HG02763 (cell line): ENCODE measurements around the gene HRCT1.
"Not testable (repeated sequence)": the region's sequence is repeated elsewhere in the genome, so short reads cannot be mapped to it uniquely, and the experiment has no call there.

Experiments used
- ATAC-seq: cut with Tn5 transposase; IDR thresholded peaks from one replicate; pipeline ENCODE4 v1.9.1; 2021; ENCODE audit warnings: mild to moderate bottlenecking, moderate library complexity; ENCODE audit not compliant: unreplicated experiment

Gene HRCT1

DNA sequence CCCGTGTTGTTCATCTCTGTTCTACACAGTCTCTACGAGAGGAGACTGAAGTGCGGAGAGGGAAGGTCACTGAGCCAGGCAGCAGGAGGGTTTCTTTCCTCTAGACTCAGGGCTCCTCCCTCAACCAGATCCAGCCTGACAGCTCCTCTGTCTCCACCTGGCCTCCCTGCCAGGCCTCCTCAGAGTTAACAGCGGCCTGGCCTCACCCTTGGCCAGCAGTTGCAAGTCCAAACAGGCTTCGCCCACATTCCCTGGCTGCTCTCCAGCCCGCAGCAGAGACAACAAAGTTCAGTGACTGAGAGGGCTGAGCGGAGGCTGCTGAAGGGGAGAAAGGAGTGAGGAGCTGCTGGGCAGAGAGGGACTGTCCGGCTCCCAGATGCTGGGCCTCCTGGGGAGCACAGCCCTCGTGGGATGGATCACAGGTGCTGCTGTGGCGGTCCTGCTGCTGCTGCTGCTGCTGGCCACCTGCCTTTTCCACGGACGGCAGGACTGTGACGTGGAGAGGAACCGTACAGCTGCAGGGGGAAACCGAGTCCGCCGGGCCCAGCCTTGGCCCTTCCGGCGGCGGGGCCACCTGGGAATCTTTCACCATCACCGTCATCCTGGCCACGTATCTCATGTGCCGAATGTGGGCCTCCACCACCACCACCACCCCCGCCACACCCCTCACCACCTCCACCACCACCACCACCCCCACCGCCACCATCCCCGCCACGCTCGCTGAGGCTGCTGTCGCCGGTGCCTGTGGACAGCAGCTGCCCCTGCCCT is at the start of gene HRCT1:
HRCT1 (plus strand) TSS at position 291 of the 768 bp plus-strand sequence; CDS start at position 377, 86 bp downstream.
- ATAC-seq = no peak

DNA sequence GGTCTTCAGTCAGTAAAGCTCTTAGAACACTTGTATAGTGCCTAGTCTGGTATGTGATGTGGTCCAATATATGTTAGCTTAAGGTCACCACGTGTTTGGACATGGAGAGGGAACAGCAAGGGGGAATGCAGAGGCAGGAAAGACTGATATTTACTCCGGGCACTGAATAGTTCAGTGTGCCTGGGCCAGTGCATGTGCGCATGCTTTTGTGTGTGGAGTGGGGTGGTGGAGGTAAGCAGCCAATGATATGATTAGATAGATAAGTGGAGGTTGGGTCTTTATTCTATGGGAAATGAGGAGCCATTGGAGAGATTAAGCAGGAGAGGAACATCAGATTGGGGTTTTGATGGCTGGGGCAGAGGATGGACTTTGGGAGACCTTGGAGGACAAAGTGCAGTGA is 49.8 kb upstream of the HRCT1 start:
- no peak for ATAC-seq

DNA sequence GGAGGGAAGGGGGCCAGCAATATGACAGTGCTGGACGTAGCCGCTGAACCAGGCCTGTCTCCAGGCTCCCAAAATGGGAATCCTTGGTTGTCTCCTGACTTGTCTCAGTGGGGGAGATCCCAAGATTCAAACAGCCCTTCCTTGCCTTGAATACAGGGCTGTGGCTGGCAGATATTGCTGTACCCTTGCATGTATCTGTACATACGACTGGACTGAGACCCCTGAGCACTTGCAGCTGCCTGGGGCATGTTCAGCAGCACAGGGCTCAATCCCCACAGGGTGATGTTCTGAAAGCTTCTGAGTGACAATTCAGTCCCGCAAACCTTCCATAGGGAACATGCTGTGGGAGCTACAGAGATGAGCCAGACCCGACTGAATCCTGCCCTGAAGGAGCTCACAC is 49.1 kb upstream of the HRCT1 start:
- ATAC-seq = no peak

DNA sequence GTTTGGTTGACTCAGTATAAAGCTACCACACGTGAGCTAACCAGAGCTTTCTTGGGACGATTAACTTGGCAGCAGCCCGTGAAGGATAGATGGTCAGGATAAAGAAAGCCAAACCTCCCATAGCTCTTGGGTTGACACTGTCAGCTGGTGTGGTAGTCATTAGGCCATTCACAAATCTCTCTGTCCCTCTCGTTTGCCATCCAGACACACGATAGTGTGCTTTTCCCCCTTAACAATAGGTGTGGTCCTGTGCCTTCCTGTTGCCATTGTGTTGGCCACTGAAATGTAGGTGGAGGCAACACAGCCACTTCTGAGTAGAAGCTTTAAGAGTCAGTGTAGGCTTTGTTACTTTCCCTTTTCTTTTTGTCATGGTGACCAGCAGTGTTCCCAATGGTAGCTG is 47.5 kb upstream of the HRCT1 start:
- ATAC-seq = no peak

DNA sequence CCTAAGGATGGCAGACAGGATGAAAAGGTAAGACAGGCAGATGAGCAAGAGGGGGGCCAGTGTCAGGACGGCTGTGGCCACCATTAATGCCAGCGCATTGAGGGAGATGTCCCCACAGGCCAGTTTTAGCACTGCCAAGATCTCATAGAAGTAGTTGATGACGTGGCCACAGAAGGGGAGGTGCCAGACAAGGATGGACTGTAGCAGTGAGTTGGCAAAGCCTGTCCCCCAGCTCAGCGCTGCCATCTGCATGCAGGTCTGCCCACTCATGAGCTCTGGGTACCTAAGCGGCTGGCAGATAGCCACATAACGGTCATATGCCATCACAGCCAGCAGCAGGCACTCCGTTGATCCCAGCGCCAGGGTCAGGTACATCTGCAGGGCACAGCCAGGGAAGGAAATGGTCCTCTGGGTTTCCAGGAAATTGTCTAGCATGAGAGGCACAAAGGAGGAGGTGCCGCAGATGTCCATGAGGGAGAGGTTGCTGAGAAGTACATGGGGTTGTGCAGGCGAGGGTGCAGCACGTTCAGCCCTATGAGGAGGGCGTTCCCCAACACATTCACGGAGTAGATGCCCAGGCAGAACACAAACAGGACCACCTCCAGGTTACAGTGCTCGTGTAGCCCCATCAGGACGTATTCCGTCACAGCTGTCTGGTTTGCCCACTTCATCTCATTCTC is 46.6 kb upstream of the HRCT1 start:
- ATAC-seq = no peak

DNA sequence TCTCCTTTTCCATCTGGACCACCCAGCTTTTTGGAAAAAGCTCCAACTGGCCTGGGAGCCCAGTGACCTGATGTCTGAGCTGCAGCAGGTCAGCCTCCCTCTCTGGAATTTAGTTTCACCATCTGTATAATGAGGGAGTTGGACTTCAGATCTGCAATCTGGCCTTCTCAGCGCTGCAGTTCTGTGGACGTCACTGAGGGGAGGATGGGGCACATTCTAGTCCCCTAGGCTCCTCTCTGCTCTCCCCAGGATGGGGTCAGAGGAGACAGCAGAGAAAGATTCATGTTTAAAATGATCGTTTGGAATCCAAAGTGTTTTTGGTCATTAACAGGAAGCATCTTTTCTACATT is 46.0 kb upstream of the HRCT1 start:
- ATAC-seq = no peak

DNA sequence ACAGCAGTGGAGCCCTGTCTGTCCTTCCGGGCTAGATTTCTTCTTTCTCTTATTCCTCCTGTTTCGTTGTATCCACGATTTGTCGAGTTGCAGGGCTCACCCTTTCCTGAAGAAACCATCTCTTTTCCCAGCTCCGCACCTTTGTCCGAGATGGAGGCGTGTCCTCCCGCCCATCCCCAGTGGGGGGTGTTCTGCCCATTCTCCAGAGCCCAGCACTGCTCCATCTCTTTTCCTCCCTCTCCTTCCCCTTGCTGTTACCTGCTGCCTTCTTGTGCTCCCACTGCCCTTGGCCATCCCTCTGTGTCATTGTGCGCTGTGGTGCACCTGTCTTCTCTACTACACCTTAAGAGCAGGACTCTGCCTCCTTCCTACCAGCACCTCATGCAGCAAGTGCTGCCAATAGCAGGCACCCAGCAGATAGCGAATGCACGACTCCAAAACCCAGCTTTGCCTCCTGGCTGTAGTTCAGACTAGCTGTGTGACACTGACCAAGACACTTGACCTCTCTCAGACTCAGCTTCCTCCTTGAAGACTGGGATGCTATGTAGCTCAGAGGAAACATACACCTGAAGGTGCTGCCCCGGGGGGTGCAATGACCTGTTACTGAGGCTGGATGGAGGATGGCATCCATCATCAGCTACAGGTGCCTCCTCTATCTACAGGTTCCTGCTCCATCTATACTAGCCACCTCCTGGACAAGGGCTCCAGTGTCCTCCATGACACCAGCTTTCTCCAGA is 44.7 kb upstream of the HRCT1 start:
- no peak for ATAC-seq

DNA sequence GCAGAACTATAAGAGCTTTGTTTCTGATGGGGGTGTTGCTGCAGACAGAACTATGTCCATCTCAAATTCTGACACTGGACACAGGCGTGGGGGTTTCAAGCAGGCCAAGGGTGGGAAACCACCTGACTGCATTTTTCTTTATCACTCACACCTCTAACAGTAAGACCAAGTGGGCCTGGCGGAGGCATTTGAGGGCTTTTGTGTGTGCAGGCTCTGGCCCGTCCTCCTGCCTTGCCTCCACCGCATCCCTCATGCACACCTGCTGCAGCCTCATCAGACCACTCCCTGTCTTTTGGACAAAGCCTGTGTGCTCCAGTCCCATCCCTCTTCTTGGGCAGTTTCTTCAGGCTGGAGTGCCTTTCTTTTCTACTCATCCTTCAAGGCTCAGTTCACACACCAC is 43.7 kb upstream of the HRCT1 start:
- no peak for ATAC-seq

DNA sequence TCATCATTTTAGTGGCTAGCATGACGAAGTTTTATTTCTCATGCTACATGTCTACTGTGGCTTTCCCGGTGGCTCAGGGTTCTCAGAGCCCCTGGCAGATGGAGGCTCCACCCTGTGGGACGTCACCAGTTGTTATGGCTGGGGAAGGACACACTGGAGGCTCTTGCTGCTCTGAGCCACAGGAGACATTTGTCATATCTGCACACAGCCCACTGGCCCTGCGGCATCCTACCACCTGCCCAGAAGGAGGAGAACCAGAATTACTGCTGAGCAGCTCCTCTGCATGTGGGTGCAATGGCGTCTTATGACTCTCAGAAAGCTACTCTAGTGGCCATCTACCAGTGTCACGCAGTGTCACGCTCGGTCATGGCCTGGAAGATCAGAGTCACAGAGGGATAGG is 42.4 kb upstream of the HRCT1 start:
- no peak for ATAC-seq

DNA sequence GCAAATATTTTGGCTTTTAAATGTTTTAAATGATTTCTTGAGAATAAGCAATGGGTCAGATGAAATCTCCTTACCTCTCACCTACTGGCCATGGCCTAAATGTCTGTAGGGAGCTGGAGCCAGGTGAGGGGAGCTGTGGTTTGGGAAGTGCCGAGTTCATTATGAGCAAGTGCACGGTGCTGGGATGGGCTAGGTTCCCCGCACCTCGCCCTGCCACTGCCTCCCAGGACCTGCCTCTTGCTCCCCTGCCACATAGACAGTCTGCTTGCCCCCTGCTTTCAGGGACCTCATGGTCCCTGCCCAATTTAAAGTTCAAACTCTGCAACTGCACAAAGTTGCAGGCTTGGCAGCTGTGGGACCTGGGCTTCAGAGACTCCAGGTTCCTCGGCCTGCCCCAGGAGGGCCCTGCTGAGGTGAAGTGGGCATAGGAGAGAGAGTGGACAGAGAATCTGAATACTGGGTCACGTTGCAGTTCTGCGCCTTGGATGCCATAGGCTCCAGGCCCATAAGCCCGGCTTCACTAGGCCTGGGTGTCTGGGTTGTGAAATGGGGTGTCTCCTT is 41.2 kb upstream of the HRCT1 start:
- no peak for ATAC-seq

DNA sequence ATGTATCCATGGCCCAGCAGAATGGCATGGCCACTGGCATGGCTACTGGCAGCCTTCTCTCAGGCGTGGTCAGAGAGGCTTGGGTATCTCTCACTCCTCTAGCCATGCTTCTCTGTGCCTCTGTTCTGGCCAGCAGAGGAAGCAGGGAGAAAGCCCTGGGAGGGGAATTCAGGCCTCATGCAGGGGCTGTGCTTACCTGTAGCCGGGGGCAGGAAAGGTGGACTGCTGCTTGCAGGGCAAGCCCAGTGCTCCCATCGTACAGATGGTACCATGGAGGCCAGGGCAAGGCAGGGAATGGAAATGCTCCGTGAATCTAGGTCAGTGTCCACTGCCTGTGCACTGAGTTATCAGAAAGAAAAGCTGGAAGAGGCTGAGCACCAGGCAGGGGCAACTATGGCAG is 38.5 kb upstream of the HRCT1 start:
- no peak for ATAC-seq

DNA sequence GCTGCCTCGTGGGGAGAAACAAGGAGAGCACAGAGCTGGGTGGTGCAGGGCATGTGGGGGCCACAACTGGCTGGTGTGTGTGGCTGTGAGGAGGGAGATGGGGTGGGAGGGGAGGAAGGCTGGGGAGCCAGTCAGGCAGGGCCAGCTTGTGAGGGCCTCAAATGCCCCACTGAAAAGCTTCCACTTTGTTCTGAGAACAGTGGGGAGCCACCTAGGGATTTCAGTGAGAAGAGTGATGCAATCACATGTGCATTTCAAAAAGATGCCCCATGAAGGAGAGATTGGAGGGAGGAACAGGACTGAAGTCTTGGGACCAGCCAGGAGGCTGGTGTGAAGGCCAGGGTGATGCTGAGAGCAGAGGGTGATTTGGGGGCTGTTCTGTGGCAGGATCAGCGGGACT is 37.1 kb upstream of the HRCT1 start:
- no peak for ATAC-seq

DNA sequence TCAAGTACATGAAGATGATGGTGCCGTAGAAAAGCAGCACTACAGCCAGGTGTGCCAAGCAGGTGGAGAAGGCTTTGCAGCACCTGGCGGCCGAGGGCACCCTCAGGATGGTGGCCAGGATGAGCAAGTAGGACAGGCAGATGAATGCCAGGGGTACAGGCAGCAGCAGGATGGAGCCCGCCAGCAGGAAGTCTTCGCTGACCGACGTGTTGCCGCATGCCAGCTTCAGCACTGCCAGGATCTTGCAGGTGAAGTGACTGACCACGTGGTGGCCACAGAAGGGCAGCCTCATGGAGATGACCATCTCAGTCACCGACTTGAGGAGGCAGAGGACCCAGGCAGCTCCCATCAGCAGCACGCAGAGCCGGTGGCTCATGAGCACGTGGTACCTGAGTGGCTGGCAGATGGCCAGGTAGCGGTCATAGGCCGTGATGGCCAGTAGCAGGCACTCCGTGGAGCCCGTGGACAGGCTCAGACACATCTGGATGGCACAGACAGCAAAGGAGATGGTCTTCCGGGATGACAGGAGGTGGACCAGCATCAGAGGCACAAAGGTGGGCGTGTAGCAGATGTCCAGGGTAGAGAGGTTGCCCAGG is 36.3 kb upstream of the HRCT1 start:
- no peak for ATAC-seq

DNA sequence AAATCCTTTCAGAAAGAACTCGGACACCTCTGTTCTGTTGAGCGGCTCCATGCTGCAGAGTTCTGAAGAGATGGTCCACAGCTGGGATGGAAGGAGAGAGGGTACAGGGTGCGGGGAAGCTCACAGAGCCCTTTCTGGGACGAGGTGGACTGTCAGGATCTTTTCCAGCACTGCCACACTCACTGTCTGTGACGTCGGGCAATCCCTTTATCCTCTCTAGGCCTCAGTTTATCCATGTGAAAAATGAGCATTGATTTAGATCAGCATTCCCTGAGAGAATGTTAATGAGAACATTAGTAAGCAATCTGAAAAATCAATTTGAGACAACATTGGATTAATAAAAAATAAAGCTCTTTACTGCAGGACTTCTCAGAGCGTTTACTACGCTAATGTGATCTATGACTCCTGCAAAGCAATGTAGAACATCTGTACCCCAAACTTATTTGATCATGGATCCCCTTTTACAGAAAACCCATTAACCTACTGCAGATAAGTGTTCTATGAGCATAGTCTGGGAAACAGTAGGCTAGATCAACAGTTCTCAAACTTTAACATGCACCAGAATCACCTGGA is 35.6 kb upstream of the HRCT1 start, which contains the start of gene OR13J1:
OR13J1 (minus strand) TSS at position 51 of the 573 bp plus-strand sequence; CDS start at position 51, 0 bp downstream.
- no peak for ATAC-seq

DNA sequence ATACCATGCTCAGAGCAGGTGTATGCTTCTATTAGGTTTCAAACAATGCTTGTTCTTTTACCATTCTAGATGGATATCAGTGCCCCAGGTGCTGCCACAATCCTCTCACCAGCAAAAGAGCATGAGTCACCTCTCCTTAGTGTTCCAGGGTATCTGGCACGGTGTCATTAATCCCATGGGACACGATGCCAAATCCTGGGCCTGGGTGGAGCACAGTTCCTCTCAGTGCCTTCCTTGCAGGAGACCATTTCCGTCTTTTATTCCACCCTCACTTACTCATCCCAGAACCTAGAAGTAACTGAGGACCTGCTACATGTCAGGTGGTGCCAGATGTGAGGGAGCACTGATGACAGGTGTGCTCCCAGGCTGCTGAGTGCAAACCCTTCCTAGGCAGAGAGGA is 34.5 kb upstream of the HRCT1 start:
- no peak for ATAC-seq

DNA sequence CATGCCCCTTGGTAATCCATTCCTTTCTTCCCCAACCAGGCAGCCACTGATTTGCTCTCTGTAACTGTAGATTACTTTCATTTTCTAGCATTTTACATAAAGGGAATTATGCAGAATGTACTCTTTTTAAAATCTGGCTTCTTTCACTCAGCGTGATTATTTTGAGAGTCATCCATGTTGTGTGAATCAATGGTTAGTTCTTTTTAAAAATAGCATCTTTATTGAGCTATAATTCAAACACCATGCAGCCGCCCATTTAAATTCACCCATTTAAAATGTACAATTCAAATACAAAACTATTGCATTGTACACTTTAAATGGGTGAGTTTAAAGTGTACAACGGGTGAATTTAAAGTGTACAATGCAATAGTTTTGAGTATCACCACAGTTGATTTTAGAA is 33.5 kb upstream of the HRCT1 start:
- no peak for ATAC-seq

DNA sequence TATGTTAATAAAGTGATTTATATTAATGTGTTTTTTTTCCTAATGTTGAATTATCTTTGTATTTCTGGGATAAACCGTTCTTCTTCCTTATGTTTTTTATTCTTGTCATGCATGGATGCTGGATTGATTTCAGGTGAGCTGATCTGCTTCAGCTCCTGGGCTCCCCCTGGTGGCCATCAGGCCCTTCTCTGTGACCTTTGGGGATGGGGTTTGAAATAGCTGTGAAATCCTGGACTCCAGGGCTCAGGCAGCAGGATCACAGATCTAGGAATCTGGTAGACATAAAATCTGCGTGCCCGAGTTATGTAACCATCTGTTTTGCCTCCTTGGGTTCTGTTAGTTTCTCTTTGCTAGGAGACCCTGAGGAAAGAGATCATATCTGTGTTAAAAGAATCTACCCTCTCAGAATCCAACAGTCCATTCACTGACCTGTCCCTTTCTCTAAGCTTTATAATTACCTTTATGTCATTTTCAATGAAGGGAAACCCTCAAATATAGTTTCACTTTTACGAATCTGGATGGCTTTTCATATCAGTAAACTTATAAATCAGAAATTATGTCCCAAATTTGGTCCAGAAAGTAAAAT is 23.6 kb upstream of the HRCT1 start:
- ATAC-seq = no peak

DNA sequence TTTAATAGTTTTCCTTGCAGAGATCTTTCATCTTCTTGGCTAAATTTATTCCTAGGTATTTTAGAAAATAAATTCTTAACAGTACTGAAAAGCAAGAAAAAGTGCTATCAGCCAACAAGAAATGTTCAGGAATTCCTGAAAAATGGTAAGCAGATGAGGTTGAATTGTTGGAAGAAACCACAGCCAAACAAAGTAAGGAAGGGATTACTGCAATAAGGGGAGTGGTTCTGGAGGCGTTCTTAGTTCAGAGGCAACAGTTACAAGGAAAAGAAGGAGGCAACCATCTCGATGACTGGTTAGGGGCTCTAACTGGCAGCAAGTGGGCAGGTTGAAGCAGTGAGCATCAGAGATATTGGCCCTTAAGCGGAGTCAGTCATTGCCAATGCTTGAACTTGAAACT is 23.0 kb upstream of the HRCT1 start:
- ATAC-seq = no peak

DNA sequence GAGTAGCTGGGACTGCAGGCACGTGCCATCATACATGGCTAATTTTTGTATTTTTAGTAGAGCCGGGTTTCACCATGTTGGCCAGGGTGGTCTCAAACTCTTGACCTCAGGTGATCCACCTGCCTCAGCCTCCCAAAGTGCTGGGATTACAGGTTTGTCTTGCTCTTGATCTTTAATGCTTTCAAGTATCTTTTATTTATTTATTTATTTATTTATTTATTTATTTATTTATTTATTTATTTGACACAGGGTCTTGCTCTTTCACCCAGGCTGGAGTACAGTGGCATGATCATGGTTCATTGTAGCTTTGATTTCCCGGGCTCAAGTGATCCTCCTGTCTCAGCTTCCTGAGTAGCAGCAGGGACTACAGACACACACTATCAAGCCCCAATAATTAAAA is 21.1 kb upstream of the HRCT1 start:
- not testable (repeated sequence) for ATAC-seq

DNA sequence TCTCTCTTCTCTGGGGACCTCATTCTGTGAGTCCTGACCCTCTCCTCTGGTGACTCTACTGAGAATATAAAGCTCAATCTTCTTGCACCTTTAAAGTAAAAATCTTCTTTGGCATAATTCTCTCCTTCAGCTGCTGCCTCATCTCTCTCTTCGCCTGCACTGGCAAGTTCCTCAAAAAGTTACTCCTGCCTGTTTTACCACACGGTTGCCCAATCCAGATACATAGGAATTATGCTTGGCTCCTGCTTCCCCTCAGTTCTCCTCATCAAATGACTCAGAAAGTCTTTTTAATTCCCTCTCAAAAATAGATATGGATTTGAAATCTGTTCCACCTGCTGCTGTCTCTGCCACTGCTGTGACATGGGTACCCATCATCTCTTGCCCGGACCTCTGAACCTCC is 14.4 kb upstream of the HRCT1 start:
- no peak for ATAC-seq
